NCI-H774 (cell line): ENCODE measurements around the gene MAP3K13.
"Not testable (repeated sequence)": the region's sequence is repeated elsewhere in the genome, so short reads cannot be mapped to it uniquely, and the experiment has no call there.

Source experiments
- DNase-seq: peaks from one replicate; lab custom pipeline; 2025; lab: John Stamatoyannopoulos, UW

MAP3K13 gene

DNA sequence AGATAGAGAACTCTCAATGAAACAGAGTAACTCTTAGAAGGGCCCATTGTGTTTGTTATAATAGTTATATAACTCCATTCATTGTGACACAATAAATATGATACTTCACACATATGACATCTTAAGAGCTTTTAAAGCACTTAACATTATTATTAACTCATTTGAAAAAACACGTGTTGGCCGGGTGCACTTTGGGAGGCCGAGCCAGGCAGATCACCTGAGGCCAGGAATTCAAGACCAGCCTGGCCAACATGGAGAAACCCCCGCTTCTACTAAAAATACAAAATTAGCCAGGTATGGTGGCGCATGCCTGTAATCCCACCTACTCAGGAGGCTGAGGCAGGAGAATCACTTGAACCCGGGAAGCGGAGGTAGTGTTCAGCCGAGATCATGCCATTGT is 88.5 kb downstream of the MAP3K13 start:
- DNase-seq = not testable (repeated sequence)

GRCh38 chr3:185457376-185457775 is 94.4 kb downstream of the MAP3K13 start:
- no peak for DNase-seq

DNA sequence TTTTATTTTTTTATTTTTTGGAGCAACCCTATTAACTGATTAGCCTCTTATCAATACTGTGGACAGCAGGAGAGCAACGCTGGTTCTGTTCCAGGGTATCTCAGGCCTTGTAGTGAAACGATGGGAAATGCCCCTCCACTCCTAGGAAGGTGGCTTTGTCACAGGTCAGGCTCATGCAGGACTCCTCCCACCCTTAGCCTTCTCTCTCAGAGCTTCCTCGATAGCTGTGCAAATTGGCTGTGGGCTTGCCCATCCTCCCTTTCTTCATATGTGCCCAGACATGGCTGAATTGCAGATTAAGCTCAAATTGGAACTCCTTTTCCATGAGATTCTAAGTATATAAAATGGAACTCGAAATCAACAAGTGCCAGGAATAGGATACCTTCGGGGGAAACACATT is 97.4 kb downstream of the MAP3K13 start:
- DNase-seq = no peak

- no peak for DNase-seq
These were observed 97.9 kb downstream of the MAP3K13 start for GRCh38 chr3:185460719-185461350.

GRCh38 chr3:185465471-185465870 is 102.5 kb downstream of the MAP3K13 start:
- no peak for DNase-seq

DNA sequence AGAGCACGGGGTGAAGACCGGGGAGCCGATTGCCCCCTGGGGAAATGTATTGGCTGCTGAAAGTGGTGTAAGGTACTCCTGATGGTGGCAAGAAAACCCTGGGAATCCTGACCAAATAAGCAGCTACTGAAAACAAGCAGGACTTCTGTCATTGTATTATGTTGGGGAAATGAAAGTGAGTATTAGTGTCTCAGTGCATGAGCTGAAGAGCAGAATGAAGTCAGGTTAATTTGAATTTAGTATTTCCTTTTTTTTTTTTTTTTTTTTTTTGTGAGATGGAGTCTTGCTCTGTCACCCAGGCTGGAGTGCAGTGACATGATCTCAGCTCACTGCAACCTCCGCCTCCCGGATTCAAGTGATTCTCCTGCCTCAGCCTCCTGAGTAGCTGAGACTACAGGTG is 103.2 kb downstream of the MAP3K13 start:
- not testable (repeated sequence) for DNase-seq

DNA sequence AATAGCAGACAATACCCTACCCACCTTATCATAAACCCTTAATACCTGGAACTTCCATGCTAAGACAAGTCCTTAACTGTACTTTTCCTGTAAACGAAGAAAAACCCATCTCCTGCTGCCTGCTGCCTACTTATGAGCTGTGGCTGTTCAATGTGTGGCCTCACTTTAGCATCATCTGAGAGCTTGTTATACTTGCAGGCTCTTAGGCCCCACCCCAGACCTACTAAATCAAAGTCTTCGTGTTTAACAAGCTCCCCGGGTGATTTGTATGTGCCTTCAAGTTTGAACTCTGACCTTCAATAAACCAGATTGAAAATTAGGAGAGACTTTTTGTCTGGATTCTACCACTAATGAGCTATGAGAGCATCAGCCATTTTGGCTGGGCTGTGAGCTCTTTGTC is 106.6 kb downstream of the MAP3K13 start:
- no peak for DNase-seq

DNA sequence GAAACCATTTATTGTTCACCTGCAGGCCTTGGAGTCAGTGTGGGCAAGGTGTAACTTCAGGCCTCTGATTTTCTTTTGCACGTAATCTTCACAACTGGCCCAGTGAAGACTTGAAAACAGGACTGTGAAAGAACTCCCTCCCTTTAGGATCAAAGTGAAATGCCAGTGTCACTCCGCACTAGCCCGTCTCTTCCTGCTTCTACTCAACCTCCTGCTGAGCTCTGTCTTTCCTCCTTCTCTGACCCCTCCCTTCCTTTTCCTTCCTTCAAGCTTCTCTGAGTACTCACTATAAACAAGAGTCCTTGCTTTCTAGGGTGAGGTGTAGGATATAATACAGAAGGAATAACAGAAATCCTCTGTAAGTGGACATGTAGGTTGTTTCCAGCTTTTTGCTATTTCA is 107.4 kb downstream of the MAP3K13 start:
- DNase-seq = no peak

DNA sequence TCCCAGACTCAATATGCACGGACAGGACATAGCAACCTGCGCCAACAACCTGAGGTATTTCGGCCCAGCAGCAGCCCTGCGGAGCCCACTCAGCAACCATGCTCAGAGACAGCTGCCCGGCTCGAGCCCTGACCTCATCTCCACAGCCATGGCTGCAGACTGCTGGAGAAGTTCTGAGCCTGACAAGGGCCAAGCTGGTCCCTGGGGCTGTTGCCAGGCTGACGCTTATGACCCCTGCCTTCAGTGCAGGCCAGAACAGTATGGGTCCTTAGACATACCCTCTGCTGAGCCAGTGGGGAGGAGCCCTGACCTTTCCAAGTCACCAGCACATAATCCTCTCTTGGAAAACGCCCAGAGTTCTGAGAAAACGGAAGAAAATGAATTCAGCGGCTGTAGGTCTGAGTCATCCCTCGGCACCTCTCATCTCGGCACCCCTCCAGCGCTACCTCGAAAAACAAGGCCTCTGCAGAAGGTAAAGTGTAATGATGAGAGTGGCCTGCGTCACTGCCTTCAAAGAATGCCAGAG is 110.4 kb downstream of the MAP3K13 start:
- DNase-seq = no peak

GRCh38 chr3:185474922-185475321 is 112.0 kb downstream of the MAP3K13 start:
- DNase-seq = not testable (repeated sequence)

GRCh38 chr3:185477316-185477715 is 114.4 kb downstream of the MAP3K13 start:
- DNase-seq = no peak

GRCh38 chr3:185479373-185479945 is 116.5 kb downstream of the MAP3K13 start:
- no peak for DNase-seq

DNA sequence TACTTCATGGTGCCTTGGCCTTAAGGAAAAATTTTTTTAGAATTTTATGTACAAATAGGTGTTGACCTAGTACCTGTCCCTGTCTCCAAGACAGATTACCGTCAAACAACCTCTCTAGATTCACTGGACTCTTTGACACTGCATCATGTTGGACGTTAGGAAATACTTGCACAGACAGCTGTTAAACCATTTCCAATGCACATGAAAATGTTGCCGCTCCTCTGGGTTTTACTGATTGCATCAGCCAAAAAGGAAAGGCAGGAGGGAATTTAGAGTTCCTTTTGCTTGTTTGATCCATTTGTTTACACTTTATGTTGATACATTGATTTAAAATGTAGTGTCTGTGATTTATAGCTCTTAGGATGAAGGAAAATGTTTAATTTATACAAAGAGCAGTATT is 121.4 kb downstream of the MAP3K13 start:
- DNase-seq = no peak

DNA sequence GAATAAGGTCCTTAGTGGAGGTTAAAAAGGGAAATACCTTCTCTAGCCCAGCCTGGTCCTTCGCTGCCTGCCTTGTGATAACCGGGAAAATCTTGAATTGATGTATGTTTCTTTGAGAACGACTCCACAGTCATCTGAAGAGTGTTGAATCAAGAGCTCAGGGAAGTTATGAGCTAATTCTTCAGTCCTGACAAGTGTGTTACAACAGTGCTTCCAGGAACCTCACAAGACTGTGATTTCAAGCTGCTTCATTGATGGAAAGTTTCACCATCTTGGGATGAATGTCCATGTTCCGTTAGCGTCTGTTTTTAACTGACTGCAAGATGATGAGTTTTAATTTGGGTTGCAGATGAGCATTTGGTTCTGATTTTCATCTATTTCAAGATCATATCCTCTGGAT is 123.5 kb downstream of the MAP3K13 start:
- DNase-seq = no peak

GRCh38 chr3:185488465-185488864 is 125.5 kb downstream of the MAP3K13 start:
- no peak for DNase-seq

- no peak for DNase-seq
These were observed 126.5 kb downstream of the MAP3K13 start for GRCh38 chr3:185489462-185489861.

DNA sequence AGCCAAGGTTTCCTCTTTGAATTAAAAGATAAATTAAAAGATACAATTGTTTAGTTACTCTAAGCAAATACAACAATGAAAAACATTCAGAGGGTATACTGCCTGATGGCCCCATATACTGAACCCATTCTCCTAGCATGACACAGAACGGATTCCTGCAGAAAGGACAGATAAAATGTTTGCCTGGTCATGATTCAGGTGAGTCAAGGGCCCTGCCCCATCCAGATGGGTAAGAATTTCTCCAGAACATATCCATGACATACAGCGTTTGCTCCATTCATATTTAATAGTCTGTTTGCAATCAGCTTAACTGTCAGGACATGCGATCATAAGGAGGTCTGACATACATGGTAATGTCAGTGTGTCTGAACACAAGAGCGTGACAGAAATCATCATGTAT is 127.3 kb downstream of the MAP3K13 start:
- DNase-seq = no peak

DNA sequence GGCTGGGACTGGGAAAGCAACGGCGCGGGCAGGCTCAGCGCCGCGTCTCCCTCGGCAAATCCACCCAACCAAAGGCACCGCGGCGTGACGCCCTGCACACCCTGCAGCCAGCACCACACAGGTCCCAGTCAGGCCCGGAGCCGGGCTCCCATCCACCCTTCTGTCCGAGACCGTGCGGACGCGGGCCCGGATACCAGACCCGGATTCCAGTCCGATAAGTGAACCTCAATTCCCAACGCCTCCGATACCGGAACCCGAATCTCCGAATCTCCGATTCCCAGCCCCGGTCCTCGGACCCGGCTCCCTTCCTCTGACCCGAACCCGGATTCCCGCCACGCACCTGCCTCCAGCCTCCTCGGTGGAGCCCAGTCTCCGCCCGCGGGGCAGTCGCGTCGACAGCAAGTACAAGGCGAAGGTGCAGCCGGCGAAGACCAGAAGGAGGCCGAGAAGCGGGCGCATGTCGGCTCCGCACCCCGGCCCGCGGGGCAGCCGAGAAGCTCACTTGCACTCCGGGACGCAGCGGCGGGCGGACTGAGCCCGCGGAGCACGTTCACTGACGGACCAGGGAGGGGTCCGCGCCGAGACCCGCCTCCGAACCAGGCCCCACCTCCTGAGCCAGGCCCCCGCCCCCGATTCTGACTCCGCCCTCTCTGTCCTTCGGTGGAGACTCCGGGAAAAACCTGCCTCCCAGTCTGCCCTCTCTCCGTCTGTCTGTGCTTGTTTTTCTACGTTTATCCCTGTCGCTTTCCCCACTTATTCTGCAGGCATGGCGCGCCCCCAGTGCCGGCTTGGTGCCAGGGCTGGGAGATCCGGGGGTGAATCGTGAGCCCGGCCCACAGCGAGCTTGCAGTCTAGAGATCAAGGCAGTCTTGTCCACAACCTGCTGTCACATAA is 135.8 kb downstream of the MAP3K13 start, which contains the start of gene TMEM41A:
TMEM41A (minus strand) TSS at position 533 of the 894 bp plus-strand sequence; CDS start at position 459, 74 bp downstream.
- DNase-seq = peak; percentile 97

- DNase-seq = no peak
These were observed 140.1 kb downstream of the MAP3K13 start for GRCh38 chr3:185502987-185503386.

GRCh38 chr3:185503521-185503920 is 140.6 kb downstream of the MAP3K13 start:
- DNase-seq = no peak

DNA sequence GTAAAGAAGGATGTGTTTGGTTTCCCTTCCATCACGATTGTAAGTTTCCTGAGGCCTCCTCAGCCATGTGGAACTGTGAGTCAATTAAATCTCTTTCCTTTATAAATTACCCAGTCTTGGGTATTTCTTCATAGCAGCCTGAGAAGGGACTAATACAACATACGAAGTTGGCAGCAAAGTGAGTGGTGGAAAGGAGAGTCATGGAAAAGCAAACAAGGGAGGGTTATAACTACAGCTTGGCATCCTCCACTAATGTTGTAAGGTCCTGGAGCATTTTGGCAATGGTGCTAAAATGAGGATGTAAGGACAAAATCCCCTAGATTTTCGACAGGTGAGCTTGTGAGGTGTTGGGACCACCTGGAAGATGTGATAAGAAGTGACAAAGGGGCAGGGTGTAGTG is 141.7 kb downstream of the MAP3K13 start:
- no peak for DNase-seq

GRCh38 chr3:185507883-185508282 is 144.9 kb downstream of the MAP3K13 start:
- DNase-seq = no peak
